CMK (cell line): ENCODE measurements around the gene CEPT1.
"Not testable (repeated sequence)": the region's sequence is repeated elsewhere in the genome, so short reads cannot be mapped to it uniquely, and the experiment has no call there.

ENCODE experiments used
- DNase-seq: peaks from one replicate; pipeline ENCODE4 v3.0.0-alpha.2; 2010; ENCODE audit warnings: low read depth

CEPT1 gene

DNA sequence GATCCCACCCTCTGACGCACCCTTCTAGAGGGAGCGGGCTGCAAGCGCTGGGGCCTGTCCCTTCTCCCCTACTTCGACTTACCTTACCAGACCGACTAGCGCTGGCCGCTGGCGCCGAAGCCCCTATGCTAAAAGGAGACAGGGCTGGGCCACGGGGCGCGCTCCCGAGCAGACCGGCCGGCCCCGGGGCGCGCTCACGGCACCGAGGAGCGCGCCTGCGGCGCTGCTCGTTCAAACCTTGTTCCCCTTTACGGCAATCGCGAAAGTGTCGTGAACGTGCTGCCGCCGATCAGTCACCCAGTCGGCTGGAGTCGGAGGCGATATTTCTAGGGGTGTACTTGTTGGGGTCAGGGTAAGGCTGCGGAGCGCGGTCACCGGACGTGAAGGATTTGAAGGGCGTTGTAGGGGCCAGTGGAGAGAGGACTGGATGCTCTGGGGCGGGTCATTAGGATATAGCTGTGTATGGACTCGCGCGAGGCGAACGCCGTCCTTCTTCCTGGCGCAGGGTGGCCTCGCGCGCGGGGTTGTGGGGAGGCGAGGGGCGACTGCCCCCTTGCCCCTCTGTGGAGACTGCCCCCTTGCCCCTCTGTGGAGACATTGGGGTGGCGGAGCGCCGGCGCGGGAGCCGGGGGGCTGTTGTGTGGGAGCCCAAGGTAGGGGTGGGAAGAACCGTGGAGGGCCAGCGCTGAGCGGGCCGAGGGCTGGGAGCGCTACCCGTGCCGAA, at the start of gene CEPT1, which contains the start of gene DRAM2:
TSS of gene CEPT1 (plus strand) at position 268 of the 724 bp plus-strand sequence. CDS start 7,492 bp downstream, outside the sequence.
TSS of gene DRAM2 (minus strand) at position 138 of the 724 bp plus-strand sequence. CDS start 8,539 bp downstream, outside the sequence.
- peak; percentile 96 for DNase-seq

DNA sequence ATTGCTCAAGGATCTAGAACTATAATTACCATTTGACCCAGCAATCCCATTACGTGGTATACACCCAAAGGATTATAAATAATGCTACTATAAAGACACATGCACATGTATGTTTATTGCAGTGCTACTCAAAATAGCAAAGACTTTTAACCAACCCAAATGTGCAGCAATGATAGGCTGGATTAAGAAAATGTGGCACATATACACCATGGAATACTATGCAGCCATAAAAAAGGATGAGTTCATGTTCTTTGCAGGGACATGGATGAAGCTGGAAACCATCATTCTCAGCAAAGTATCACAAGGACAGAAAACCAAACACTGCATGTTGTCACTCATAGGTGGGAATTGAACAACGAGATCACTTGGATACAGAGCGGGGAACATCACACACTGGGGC, 44.6 kb upstream of the CEPT1 start:
- DNase-seq, result not testable (repeated sequence)

DNA sequence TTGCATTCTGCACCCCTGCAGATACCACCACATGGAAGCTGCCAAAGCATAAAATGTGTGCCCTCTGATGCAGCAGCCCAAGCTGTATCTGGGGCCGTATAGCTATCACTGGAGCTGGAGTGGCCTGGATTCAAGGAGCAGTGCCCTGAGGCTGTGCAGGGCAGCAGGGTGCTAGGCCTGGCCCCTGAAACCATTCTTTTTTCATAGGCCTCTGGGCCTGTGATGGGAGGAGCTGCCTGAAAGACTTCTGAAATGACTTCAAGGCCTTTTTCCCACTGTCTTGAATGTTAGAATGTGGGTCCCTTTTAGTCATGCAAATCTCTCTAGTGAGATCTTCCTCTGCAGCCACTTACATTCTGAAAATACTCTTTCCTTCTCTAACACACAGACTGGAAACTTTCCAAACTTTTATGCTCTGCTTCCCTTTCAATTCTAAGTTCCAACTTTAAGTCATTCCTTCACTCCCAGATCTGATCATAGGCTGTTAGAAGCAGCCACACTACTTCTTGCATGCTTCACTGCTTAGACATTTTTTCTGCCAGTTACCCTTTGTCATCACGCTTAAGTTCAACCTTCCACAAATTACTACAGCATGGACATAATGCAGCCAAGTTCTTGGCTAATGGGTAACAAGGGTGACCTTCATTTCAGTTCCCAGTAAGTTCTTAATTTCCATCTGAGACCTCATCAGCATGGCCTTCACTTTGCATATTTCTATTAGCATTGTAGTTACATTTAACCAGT, 42.5 kb upstream of the CEPT1 start:
- DNase-seq, result no peak

DNA sequence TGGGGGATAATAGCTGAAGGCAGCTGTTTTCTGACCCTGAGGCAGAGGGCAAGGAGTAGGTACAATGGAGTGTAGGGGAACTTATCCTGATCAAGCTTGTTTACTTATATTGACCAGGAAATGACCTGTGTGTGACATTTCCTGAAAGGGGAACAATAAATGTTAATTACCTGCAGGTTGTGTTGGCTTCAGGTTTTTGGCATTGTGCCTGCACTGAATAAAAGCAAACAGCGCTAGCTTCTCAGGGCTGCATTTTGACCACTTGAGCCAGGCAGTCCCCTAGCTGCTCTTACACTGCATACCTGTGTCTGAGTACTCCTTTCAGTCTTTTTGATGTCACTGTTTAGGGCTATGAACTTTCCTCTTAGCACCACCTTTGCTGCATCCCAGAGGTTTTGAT, 40.7 kb upstream of the CEPT1 start:
- DNase-seq, result no peak

DNA sequence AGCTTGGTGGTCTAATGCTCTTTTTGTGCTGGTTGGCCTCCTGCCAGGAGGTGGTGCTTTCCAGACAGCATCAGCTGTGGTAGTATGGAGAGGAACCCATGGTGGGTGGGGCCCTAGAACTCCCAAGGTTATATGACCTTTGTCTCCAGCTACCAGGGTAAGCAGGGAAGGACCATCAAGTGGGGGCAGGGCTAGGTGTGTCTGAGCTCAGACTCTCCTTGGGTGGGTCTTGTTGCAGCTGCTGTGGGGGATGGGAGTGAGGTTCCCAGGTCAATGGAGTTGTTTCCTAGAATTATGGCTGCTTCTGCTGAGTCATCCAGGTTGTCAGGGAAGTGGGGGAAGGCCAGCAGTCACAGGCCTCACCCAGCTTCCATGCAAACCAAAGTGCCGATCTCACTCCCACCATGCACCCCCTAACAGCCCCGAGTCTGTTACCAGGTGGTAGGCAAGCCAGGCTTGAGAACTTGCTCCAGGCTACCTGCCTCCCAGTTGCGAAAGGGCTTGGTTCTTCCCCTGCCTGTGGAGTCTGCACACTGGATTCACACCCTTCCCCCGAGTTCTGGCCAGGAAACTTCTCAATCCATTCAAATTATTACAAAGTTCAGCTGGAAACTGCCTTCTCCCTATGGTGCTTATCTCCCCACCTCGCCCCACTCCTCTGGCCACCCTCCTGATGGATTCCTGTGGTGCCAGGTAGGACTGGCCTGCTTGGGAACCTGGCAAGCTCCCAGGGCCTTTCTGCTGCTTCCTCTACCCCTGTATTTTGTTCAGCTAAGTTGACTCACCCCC, 38.0 kb upstream of the CEPT1 start:
- DNase-seq, result no peak

DNA sequence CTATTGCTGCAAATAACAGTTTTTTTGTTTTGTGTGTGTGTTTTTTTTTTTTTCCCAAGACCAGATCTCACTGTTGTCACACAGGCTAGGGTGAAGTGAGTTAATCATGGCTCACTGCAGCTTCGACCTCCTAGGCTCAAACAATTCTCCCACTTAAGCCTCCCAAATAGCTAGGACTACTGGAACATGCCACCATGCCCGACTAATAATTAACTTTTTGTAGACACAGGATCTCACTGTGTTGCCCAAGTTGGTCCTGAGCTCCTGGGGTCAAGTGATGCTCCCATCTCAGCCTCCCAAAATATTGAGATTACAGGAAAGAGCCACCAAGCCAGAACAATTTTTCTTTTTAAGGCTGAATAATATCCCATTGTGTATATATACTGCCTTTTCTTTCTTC, 35.0 kb upstream of the CEPT1 start:
- DNase-seq, result no peak

DNA sequence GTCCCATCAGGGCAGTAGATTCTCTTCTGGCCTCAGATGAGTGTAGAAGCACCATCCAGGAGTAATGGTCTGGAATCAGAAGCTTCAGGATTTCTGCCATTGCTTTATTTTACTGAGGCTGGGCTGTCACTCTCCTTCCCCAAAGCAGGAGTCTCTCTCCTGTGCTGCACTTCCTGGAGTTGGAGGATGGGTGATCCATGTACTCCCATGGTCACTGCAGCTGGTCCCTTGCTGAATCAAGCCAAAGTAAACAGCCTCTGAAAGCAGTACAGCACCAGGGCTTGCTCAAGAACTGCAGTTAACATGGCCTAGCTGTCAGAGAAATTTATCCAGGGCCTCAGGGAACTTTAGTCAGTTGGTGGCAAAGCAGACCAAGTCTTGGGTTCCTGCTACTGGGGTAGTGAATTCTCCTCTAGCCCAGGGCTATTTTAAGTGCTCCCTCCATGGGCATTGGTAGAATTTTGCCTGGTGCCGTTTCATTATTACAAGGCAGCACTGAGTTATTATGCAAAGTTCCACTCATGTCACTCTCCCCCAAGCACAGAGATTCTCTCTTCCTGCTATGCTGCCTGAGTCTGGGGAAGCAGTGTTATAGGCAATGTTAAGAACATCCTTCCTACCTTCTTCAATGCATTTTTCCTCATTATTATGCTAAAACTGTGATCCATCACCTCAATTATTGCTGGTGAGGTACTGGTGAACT, 29.7 kb upstream of the CEPT1 start:
- no peak for DNase-seq

DNA sequence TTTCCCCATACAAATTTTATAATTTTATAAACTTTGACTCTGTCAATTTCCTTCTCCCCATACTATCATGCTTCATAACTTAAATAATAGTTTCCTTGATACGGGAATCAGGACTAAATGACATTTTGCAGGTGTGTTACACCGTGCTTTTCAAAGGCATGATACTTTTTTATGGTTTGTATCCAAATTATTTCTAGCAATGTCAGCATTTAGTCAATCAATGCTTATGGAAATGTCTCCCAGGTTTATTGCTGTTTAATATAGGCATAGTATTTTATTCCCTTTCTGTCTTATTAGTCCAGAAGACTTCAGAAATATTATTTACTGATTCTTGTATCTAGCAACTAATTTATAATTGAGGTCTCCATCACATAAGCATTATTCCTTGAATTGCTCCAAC, 23.5 kb upstream of the CEPT1 start:
- DNase-seq, result no peak

DNA sequence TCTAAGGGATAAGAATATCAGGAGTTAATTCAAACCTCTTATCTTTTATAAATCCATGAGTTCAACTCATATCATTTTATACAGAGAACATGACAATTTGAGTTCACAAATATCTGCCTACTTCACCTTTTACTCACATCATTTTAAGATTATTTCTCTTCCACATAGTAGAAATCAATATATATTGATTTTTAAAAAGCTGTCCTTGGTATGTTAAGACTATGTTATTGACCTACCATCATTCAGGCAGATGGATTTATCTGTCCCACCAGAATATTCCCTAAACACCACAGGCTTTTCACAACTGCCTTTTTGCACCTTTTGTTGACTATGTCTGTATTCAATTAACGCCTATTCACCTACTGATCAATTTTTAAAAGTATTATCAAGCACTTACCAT, 13.7 kb upstream of the CEPT1 start:
- DNase-seq, result no peak

DNA sequence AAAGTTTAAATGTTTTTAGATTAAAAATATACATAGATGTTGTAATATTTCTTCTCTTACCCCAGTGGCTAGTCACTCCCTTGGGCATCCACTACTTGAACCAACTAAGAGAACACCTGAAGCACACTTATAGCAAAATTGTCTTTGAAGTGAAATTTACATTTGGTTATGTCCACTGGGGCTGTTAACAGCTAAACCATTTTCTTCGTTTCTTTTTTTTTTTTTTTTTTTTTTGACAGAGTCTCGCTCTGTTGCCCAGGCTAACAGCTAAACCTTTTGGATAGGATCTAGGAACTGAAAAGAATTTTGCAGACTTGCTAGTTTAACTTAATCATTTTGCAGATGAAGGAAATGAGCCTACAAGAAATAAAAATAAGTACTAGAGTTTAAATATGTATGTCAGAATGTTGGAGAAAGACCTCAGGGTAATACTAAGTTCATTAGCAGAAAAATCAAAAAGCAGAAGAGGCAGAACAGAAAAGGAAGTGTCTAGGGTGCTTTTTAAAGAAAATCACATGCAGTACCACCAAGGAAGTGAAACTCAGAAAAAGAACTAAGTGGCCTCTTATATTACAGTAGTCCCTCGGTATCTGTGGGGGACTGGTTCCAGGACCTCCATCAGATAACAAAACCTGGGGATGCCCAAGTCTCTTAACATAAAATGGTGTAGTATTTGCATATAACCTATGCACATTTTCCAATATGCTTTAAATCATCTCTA, 11.9 kb upstream of the CEPT1 start:
- no peak for DNase-seq

DNA sequence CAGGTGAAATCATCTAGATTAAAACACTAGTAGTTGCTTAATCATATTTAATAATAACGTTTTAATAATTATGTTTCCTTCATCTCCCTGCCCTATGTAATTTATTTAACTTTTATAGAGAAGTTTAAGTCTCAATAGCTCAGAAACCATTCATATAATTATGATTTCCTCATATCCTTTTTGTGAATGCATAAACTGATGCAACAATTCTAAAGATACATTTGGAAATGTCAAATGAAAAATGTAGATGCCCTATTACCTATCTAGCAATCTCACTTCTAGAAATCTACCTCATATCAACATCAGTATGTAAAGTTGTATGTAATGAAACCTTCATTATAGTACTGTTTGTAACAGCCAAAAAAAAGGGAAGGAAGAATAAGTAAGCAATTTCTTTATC, 10.6 kb upstream of the CEPT1 start:
- DNase-seq, result no peak

DNA sequence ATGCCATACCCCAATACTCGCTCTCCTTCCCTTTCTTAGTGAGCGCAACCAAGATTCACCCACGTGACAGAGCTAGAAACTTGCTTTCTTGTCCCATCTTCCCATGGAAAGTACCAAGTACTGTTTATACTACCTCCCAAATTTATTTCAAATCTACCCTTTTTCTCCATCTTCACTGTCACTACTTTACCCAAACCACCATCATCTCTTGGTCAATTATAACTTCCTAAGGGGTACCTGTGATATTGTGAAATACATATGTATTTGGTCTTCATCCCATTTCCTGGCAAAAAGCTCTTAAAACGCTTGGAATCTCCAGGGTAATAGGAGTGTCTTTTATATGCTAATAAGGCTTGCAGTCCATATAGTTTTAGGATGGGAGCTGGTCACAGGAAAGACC, 8.3 kb upstream of the CEPT1 start:
- DNase-seq, result no peak

DNA sequence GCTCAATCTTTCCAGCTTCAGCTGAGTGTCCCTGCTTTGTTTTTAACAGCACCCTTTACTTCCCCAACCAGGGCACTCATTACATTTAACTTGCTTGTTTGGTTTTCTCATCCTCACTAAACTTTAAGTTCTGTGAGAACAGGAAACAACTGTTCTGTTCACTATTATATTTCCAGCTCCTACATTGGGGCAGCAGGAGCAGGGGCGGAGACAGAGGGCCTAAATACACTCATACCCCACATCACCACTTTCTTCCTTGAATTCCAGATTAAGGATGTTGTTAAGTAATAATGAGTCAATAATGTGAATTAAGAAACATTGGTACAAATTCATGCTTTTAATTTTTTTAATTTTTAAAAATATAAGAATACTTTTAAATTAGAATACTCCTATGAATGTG, 6.2 kb upstream of the CEPT1 start:
- no peak for DNase-seq

DNA sequence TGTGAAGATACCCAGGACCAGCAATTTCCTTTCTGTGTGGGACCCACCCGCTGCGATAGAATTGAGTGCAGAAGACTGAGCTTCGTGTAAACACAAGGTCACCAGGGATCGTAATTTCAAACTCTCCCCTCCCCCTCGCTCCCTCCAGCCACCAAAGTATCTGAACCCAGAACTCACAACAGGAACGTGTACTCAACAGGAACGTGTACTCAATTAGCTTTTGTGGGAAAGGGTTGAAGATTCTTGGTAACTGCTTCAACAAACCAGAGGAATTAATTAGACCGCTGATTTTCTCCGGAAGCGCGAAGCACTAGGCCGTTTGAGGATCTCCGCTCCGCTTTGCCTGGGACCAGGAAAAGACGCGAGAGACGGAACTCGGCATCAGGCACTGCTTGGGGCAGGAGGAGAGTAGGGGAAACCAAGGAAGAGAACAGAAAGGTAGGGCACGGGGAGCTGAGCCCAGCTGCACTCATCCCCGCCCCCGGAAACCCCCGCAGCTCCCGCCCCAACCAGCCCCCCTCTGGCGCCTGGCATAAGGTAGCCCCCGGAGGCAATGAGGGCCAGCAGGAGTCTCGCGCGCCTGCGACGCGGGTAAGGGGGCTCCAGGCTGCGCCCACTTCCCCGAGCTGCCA, 583 bp upstream of the CEPT1 start:
- DNase-seq, result peak; percentile 31

DNA sequence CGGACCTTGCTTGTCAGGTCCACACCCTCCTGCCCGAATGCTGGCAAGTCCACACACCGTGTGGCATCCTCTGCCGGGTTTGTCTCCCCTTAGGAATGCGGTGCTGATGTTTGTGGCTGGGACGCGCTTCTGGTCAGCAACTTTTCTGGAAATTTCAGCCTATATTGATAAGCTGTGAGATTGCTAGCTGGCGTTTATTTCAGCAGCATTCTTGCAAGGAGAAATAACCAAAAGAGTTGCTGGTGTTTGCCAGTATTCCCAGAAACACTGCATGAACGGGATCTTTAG, 601 bp downstream of the CEPT1 start:
- no peak for DNase-seq

DNA sequence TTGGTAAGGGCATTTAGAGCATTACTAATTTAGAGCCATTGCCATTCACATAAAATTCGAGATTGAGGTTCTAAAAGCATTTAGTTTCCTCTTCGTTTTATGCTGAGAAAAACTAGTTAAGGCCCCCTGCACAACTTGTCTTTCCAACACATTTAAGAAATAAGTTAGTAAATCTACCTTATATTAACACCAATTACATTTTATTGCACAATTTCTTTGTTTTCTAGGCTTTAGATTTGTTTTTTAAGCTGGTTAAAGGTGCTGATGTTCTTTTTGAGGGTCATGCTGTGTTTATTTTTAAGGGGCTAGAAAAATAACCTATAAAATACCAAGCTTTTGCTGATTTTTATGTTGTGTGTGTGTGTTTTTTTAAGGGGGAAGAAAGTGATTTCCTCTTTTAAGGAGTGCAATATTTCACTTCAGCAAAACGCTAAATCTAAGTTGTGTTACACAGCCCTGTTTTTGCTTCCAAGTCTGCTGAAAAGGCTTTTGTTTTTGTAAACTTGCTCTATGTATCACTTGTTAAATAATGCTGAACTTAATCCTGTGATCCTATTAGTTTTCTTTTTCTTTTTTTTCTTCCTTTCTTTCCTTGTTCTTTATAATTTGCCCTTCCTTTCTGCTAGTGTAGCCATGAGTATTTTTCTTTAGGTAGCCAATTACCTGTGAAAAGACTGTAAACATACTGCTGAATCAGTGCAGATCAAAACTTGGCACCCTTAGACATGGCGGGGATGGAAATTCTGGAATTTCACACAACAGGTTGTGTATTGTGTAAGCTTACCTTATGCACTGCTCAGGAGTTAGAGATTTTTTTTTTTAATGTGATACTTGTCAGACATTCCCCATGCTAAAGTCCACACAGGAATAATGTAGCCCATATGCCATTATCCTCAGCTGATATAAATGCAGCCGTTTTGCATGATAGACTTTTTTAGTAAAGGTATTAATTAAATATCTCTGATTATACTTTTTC, 1.5 kb downstream of the CEPT1 start:
- no peak for DNase-seq

DNA sequence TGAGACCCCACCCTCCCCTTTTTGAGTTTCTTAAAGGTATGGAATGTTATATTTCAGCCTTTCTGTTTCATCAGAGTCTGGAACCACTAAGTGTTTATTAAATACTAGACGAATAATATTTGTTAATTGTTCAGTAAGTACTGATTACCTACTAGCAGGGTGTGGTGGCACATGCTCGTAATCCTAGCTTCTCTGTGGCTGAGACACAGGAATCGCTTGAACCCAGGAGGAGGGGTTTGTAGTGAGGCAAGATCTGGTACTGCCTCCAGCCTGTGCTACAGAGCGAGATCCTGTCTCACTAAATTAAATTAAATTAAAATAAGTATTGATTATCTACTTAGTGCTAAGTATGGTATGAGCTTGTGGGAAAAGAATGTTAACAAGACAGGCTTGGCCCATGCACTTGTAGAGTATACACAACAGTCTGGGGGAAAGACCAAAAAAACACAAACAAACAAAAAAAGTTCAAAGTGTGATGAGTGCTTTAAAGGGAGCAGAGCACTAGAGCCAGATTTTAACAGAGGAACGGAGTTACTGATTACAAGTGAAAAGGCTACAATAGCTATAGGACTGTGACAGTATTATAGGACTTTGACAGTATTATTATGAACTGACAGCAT, 2.4 kb downstream of the CEPT1 start:
- no peak for DNase-seq

DNA sequence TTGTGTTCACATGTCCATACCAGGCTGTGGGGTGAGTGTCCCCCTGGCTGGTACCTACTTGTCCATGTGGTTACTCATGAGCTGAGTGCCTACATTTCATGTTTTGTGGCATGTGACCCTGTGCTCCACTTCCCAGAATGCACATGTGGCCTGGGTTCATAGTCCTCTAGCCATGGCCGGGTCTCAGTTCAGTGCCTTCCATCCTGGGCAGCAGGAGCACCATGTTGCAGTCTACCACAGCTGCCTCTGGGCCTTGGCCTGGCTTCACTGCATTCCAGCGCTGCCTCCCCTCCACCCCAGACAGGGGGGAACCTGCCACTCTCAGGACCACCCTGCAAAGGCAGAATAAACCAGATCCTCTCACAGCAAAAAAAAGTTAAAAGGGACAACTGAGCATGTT, 5.5 kb downstream of the CEPT1 start:
- DNase-seq, result no peak

DNA sequence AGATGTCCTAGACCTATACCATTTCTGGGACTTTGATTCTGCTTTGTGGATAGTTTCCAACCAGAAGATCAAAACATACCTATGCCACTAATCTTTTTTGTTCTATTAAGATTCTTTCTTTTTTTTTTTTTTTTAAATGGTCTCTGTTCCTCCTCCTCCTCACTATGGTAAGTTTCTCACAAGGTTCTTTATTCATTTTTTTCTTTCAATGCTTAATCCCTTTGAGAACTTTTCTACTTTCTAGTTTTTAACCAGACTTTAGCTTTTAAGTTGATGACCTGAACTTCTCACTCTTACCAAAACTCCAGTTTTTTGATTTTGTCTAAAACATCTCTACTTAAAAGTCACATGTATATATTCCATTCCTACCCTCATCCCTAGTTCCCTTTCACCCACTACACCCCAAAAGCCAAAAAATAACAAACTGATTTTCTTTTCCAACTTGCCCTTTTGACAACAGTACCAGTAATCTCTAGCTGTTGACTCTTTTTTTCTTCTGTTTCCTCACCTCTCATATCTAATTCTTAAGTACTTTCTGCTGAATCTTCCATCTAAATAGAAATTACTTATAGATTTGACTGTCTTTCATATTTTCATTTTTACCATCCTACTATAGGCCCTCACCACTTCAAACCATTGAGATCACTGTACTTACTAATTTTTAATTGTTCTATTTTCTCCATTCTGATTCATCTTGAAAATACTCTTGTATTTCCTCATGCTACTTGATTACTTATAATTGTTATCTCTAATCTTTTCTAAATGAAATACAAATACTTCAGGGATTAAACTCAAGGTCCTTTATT, 6.1 kb downstream of the CEPT1 start:
- no peak for DNase-seq
